ENCODE results near the gene MYL4. TPM values are rescaled to one million over a fixed set of nuclear protein-coding genes. Genes with fewer than 3 reads are reported as not detected.
"Not testable (repeated sequence)": the region's sequence is repeated elsewhere in the genome, so short reads cannot be mapped to it uniquely, and the experiment has no call there.

Gene MYL4
- total RNA-seq, 1 donor from 2014 or later: 1,048 TPM

DNA sequence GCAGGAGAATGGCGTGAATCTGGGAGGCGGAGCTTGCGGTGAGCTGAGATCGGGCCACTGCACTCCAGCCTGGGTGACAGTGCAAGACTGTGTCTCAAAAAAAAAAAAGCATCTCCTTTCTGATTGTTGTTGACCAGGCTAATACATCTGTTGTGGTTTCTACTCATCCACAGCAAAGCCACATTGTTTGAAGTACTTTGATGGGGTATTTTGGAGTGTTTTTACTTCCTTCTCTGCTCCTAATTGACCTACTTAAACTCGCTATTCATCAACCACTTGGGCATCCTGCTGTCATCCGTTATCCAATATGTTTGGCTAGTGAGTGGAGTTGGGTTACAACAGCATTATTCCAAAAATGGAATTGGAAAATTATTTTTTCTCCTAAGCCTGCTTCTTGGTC is 16.6 kb upstream of the MYL4 start:
- DNase-seq (ENCODE audit: low read depth): peak; percentile 89

DNA sequence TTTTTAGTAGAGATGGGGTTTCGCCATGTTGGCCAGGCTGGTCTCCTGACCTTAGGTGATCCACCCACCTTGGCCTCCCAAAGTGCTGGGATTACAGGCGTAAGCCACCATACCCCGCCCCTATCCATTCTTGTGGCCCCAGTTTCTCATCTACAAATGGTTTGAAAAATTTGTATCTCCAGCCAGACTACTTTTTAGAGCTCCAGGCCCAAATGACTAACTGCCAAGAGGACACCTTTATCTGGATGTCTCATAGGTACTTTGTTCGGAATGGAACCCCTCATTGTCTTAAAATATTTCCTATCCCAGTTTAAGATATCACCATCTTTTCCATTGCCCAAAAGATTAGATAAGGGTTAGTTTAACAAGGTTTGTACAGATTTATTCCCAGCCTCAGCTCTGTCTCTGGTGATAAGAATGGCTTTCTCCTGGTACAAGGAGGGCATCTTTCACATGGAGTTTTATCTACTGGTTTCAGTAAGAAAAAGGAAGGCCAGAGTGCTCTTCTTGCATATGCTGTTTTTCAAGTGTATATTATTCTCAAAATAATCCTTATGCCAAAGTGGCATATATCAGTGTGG is 15.1 kb upstream of the MYL4 start:
- no peak for DNase-seq (ENCODE audit: low read depth)

DNA sequence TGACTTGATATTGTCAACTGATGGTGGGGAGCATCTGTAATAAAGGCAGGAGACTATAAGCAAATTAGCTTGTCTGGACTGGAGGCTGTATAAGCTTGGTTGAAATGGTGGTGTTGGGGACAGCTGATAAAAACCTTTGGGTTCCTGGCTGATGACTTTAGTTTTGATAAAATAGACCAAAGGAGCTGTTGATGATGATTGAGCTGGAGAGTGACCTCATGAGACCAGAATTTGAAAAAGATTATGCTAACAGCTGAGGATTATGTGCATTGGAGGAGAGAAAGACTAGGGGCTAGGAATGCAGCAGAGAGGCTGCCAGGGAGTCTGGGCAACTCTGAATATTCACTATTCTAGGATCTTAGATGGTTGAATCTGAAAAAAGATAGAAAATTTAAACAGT is 11.3 kb upstream of the MYL4 start:
- peak; percentile 95 for DNase-seq (ENCODE audit: low read depth)

DNA sequence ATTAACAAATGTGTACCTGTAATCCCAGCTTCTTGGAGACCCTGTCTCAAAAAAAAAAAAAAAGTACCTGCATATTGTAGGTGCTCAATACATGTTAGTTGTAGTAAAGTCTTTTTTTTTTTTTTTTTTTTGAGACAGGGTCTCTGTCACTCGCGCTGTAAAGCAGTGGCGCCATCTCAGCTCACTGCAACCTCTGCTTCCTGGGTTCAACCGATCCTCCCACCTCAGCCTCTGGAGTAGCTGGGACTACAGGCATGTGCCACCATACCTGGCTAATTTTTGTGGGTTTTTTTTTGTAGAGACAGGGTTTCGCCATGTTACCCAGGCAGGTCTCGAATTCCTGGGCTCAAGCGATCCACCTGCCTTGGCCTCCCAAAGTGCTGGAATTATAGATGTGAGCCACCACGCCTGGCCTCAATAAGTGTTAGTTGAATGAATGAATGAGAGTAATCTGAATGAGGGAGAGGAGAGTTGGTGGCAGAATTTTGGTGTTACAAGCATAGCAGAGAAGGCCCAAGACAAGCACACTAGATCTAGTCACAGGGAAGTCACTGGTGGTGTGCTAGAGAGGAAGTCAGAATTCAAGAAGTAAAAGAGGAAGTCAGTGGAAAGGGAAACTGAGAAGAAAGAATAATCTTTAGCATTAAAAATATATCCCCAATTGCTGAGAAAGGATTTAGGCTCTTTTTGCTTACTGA is 9.4 kb upstream of the MYL4 start:
- DNase-seq (ENCODE audit: low read depth): no peak

DNA sequence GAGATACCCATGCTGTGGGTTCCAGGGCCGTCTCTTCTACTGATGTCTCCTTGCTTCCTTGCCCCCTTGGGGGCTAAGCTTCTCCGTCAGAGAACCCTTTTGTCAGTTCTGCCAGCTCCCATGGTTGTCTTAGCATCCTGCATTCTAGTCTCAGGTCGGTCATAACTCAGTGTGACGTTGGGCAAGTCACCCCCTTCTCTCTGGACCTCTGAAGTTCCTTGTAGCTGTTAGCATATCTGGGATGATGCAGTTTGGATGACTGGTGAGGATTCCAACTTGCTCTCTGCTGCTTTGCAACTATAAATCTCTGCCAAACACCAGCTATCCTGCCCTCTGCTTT is 8.9 kb upstream of the MYL4 start:
- no peak for DNase-seq (ENCODE audit: low read depth)

DNA sequence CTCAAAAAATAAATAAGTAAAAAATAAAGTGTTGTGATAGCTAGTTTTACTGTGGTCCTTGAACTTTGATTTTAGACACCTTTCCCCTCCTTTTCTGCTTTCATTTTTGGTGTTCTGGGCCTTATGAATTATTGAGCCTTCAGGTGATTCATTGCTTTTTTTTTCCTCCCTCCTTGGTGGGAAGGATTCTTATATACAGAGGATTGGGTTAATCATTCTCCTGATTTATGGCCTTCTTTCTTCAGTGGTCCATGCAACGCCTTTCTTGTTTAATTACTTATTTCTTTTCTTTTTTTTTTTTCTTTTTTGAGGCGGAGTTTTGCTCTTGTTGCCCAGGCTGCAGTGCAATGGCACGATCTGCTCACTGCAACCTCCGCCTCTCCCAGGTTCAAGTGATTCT is 8.0 kb upstream of the MYL4 start:
- no peak for DNase-seq (ENCODE audit: low read depth)

DNA sequence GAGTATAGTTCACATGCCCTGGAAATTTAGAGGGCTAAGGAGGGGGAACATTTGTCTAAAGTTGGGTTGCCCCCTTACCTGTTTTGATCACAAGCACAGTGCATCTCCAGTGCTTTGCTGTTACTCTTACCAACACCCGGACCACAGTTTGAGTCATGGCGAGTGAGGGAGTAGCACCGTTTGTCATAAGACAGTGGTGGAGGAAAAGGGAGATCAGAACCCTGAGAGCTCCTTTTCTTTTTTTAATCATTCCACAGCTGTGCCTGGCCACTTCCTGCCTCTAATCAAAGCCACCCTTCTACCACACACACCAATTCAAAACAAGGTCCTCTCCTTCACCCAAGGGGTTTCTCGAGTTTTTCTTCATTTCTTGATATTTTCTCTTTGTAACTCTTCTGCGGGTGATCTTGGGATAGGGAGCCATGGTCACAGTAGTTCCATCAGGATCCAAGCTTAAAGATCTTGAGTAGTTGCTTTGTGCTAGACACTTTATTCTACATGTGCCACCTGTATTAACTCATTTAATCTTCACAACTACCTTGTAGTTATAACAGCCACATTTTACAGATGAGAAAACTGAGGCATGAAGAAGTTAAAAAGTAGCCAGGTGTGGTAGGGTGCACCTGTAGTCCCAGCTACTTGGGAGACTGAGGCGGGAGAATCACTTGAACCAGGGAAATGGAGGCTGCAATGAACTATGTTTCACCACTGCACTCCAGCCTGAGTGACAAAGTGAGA is 5.0 kb upstream of the MYL4 start:
- DNase-seq (ENCODE audit: low read depth): peak; percentile 87

DNA sequence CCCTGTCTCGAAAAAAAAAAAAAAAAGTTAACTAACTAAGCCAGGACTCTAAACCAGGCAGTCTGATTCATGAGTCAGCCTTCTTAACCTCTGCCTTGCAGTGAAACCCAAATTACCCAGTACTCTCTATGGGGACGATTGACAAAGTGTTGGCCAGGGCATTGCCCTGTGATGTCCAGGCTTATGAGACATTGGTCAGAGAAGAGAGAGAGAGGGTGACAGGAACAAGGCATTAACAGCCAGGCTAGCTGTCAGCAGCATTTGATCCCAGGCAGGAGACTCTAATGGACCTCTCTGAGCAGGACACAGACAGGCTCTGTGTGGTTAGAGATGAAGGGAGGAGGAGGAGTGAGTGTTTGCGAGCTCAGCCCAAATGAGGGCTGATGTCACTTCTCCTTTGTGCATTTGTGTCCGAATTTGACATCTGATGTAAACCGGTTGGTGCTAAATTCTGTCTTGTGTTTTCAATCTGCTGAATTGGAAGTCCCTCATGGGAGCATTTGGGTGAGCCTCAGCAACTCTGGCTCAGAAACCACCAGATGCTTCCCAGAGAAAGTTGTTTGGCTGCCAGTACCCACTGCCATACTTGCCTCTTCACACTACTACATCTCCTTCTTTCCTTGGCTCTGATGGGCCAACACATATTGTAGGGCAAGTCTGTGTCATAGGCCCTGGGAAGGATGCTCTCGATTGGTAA is 4.3 kb upstream of the MYL4 start:
- peak; percentile 97 for DNase-seq (ENCODE audit: low read depth)

DNA sequence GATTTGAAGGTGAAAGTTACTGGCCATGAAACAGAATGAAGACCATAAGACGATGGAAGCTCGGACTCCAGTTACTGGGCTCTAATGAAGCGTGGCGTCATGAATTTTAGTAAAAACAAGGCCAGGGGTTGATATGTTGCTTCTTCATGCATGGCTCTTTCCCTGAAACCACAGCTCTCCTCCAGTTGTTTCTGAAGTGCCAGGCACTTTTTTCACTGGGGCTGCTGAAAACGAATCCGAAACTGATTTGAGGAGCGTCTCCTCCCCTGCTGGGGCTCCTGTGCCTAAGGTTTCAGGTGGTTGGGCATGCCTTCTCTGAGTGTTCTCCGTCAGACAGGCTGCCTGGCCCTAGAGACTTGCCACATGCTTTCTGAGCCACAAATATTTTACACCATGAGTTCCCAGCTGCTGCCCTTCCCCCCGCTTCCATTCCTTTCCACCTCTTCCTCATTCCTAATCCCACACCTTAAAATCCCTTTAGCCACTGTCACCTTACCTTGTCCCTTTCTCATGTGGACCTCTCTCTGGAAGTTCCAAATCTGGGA is 3.7 kb upstream of the MYL4 start:
- peak; percentile 96 for DNase-seq (ENCODE audit: low read depth)

DNA sequence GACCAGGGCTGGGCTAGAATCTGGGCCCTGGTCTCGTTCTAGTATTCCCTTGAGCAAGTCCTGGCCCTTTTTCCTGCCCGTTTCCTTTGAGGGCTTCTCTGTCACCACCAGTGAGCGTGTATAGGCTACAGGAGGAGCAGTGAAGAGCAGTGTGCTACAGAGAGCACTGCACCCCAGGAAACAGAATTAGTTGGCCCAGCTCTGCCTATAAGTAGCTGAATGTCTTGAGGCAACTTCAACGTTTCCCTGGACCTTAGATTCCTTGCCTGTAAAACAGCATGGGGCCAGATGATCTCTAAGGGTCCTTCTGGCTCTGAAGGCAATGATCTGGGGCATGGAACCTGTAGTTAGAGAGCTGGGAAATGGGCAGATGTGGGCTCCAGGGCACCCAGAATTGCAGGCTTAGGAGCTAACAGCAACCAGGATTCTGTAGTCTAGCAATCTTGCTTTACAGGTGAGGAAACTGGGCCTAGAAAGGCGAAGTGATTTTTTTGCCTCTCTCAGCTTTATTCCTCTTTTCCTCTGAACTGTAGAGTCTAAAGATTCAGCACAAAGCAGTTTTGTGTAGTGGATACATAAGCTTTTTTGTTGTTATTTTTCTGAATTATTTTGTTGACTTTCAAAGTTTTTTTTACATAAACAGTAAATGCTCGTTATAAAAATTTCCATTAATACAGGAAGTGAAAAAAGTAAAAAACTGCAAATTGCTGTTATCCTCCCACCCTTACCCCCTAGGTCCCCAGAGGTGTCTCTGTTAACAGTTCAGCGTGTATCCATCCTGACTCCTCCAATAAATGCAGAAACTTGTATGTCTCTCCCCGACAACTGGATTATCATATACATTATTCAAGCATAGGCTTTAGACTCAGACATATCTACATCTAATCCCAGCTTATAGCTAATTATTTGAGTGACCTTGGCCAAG is 1.7 kb upstream of the MYL4 start:
- DNase-seq (ENCODE audit: low read depth): no peak

DNA sequence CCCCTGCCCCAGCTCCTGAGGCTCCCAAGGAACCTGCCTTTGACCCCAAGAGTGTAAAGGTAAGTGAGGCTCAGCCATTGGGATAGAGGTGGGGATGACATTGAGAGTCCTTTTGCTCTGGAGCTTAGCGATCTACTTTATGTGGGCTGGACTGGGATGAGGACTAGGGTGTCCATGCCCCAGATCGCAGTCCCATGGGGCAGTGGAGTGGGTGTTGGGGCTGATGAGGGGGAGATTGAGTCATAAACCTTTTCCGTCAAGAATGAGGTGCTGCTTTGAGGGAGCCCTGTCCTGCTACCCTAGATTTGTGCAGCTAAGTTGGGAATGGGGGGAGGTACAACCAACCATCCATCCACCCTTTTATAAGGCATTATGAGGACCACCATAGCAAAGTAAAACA is 351 bp downstream of the MYL4 start:
- DNase-seq (ENCODE audit: low read depth): peak; percentile 25

DNA sequence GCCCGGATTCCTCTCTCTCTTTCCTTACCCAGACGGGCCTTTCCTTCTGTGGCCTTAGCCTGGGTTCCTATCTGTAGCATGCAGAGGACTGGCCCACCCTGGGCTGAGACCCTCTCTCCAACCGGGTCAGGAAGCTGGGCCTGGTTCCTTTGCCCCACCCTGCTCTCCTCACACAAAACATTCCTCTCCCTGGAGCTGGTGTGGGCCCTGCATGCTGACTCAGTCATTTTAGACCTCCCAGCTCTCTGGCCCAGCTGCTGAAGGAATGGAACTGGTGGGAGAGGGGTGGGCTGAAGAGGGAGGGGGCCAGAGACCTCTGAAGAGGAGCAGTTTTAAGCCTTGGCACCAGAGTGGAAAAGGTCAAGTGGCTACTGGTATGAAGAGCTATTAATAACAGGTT is 957 bp downstream of the MYL4 start:
- DNase-seq (ENCODE audit: low read depth): peak; percentile 84

DNA sequence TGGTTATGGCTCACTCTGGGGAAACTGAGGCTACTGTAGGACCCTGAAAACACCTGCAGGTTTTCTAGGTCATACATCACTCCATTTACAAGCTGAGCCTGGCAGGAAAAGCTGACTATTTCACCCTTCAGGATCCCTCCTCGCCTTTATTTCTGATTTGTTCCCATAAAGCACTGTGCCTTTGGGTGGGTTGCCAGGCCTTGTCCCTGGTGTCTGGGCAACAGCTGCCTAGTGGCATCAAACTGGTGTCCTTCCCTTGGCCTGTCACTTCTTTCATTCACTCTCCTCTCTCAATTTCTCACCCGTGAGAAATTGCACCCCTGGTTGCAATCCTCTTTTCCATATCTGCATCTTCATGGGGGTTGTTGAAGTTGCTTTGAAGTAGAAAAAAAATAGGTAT is 1.6 kb downstream of the MYL4 start:
- peak; percentile 61 for DNase-seq (ENCODE audit: low read depth)

DNA sequence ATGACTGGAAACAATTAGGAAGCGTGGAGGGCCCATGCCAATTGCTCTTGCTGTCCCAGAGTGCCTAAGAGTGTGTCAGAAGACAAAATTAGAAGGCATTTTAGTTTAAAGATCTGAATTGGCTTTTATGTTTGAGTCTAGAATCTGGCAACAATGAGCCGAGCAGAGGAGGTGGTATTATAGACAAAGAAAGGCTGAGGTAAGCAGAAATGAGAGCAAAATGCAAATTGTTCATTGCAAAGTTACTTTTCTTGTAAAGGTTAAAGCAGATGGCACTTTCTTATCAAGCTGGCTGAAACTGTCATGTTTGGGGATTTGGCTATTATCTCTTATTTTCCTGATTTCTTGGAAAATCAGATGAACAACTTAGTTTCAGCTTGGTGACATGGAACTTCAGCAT is 3.3 kb downstream of the MYL4 start:
- DNase-seq (ENCODE audit: low read depth): no peak

DNA sequence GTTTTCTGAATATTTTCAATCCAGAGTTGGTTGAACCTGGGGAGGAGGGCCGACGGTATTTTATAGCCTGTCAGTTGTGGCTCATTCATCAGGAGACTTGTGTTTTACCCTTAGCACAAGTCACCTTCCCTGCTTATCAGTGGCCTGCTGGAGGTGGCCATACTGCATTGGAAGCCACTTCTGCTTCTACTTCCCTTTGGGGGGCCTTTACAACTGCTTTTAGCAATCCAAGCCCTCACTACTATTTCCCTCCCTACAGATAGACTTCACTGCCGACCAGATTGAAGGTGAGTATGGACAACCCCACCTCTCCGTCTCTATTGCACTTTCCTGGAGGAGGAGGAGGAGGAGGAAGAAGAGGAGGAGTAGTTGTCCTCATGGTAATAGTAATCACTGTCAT is 4.4 kb downstream of the MYL4 start:
- no peak for DNase-seq (ENCODE audit: low read depth)

DNA sequence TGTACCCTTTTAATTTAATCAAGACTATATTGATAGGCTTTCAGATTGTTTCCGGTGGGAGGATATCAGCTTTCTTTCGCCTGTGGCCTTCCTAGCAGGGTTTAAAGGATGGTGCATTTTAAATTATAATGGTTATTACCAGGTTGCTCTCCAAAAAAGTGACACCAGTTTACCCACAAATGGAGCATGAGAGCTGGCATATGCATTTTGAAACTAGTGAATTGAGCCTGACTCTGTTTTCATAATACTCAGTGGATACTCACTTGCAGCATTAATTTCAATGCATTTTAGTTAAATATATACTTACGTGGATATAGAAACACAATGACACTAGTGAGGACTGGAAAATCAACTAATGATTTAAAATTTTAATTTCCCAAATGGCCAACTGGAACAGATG is 5.8 kb downstream of the MYL4 start:
- no peak for DNase-seq (ENCODE audit: low read depth)

DNA sequence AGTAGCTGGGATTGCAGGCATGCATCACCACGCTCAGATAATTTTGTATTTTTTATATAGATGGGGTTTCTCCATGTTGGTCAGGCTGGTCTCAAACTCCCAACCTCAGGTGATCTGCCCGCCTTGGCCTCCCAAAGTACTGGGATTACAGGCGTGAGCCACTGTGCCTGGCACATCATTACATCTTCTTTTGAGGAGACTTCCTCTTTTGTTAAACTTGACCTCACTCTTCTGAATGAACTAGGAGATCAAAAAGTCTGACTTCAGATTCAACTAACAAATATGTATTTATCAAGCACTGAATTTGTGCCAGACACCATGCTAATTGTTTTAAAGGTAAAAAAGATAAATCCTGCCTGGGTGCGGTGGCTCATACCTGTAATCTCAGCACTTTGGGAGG is 7.7 kb downstream of the MYL4 start:
- not testable (repeated sequence) for DNase-seq (ENCODE audit: low read depth)

DNA sequence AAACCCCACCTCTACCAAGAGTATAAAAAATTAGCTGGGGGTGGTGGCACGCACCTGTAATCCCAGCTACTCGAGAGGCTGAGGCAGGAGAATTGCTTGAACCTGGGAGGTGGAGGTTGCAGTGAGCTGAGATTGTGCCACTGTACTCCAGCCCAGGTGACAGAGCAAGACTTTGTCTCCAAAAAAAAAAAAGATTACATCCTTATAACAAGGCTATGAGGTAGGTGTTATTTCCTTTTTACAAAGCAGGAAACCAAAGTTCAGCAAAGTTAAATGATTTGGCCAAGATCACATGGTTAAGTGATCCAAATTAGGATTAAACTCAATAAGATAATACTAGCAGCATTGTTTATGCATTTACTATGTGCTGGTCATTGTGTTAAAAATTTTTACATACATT is 8.1 kb downstream of the MYL4 start:
- not testable (repeated sequence) for DNase-seq (ENCODE audit: low read depth)

DNA sequence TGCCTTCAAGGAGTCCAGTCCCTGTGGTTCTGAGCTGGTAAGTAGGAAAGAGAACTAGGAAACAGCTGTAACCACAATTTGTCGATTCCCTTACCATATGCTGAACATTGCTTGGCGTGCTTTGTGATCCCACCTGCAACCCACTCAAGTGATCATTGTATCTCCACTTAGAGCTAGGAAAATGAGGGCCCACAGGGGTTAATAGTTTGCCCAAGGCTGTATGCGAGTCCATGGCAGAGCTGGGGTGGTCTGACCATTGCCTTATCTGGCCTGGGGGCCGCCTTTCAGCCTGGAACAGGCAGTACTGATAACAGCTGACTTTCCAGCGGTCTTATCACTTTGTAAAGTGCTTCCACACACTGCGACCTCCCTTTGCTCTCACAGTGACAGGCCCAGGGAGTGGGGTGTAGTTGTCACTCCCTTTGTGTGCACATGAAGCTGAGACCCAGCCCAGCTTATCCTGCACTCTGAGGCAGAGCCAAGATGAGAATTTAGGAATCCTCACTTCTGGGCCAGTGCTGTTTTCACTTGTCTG is 9.8 kb downstream of the MYL4 start:
- peak; percentile 35 for DNase-seq (ENCODE audit: low read depth)

DNA sequence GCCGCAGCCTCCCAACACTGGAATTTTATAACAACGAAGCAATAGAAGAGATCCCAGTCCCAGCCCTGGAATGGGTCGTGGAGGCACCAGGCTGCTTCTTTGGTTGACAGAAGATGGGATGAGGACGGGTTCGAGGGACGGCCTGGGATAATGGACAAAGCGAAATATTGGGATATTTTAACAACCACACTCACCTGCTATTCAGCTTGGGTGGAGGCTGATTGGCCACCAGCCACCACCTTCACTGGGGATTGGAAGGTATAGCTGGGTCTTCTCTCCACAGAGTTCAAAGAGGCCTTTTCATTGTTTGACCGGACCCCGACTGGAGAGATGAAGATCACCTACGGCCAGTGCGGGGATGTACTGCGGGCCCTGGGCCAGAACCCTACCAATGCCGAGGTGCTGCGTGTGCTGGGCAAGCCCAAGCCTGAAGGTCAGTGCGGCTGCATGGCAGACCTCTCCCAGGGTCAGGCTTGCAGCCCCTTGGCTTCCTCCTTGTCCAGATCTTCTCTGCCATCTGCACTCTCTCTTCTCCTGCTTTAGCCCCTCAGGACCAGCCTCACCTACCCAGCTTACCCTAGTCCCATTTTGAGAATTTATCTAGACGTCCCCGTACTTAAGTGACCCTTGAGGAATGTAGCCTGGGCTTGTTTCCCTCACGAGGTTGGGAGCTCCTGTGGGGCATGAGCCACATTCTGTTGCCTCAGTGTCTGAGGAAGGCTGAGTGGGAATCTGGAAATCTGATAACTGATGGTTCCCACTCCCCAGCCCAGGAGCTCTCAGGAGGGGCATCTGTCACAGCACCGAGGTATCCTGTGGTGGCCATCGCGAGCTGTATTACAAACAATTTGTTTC is 10.7 kb downstream of the MYL4 start:
- DNase-seq (ENCODE audit: low read depth): no peak
